Vagina (tissue), 2 donors: ENCODE results near the gene CTNND2. TPM values are rescaled to one million over a fixed set of nuclear protein-coding genes. Genes with fewer than 3 reads are reported as not detected.

Experiments used
- DNase-seq, 2 donors: peaks; one replicate each; pipeline ENCODE4 v3.0.0-alpha.2; 2017; ENCODE audit errors: extremely low spot score in 2 of 2
- H3K27ac ChIP-seq: fragments of 200-600 bp; sonication (generic); one replicate; pipeline ENCODE4 v1.5.1; 2019
- H3K27me3 ChIP-seq: fragments of 200-600 bp; sonication (generic); one replicate; pipeline ENCODE4 v1.5.1; 2019
- H3K36me3 ChIP-seq, 2 donors: fragments of 200-600 bp; sonication (generic); one replicate each; pipeline ENCODE4 v1.5.1; 2017 to 2019
- H3K4me1 ChIP-seq: fragments of 200-600 bp; sonication (generic); one replicate; pipeline ENCODE4 v1.5.1; 2019
- H3K4me3 ChIP-seq, 2 donors: fragments of 200-600 bp; sonication (generic); 1 replicate in 1 of 2; 2 replicates in 1 of 2; pipeline ENCODE4 v1.5.1; 2016 to 2019
- H3K9me3 ChIP-seq: fragments of 200-600 bp; sonication (generic); one replicate; pipeline ENCODE4 v1.5.1; 2019
- POLR2A ChIP-seq, 2 donors: fragments of 450-650 bp; IDR thresholded peaks; one replicate each; pipeline ENCODE4 v1.6.1; 2017; ENCODE audit warnings: antibody characterized with exemption in 2 of 2, mild to moderate bottlenecking in 2 of 2, moderate library complexity in 2 of 2
- POLR2AphosphoS5 ChIP-seq, 2 donors: sonication (generic); formaldehyde crosslinking; IDR thresholded peaks; one replicate each; pipeline ENCODE4 v1.9.0; 2017; ENCODE audit warnings: antibody characterized with exemption in 2 of 2, mild to moderate bottlenecking in 2 of 2, low read depth in 1 of 2; ENCODE audit not compliant: insufficient read depth in 1 of 2
- intact Hi-C: fragments of 100-400 bp; cut with DNase I; formaldehyde crosslinking; loops from one replicate; pipeline ENCODE4 v1.15.1; 2023
- total RNA-seq: library from RNA; depleted of rRNA; stranded (reverse); fragments of >200 nt; gene quantifications from one replicate; pipeline ENCODE4 v1.2.3, GENCODE V29; 2016
- TF ChIP-seq, protein P1 (sequence below), 3 experiments: fragments of 450-650 bp in 2 of 3; fragments of 200-600 bp in 1 of 3; sonication (generic) in 1 of 3; IDR thresholded peaks; one replicate each; pipeline ENCODE4 v1.5.1; 2017 to 2019; ENCODE audit warnings: antibody characterized with exemption in 3 of 3, mild to moderate bottlenecking in 2 of 3, moderate library complexity in 2 of 3

Gene CTNND2
- total RNA-seq, 1 donor from 2014 or later: 1.7 TPM

DNA sequence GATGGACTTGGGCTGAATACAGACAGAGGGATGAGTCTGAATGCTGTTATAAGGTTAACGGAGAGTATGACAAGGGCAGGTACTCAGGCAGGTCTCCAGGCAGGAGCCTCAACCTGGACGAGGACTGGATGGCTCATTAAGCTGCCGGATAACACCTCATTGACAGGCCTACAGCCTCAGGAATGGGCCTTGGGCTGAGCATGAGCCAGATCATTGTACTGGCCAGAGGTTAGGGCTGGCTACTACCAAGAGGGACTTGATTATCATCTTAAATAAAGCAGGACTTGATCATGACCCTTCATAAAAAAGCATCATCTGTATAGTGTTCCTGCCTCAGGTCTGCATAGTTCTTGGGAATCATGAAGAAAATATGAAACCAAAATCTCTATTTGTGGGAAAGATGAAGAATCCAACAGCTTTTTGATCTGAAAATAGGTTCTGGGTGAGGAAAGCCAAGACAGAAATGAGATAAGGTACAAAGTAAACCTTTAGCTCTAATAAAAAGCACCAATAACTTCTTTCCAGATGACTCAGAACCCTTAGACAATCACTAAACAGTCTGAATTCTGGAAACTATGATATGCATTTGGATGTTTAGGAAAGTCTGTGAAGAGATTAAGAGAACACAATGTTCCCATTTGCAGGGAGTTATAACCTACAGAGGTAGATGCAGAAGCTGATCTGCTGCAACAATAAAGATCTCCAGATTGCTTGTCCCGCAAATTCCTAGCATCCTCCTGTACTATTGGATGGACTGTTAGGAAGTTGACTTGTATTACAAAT is 343.1 kb downstream of the CTNND2 start:
- intact Hi-C loops: no loop called here
- Histone ChIP-seq H3K36me3 (no peaks in the 10 kb centered on the region), H3K27ac (no peak overlapping the region), H3K4me3 (no peak overlapping the region), H3K27me3 (no peaks in the 10 kb centered on the region), H3K4me1 (no peaks in the 10 kb centered on the region), H3K9me3 (no peaks in the 10 kb centered on the region)
- no peak for DNase-seq
- TF ChIP-seq, protein P1, sequence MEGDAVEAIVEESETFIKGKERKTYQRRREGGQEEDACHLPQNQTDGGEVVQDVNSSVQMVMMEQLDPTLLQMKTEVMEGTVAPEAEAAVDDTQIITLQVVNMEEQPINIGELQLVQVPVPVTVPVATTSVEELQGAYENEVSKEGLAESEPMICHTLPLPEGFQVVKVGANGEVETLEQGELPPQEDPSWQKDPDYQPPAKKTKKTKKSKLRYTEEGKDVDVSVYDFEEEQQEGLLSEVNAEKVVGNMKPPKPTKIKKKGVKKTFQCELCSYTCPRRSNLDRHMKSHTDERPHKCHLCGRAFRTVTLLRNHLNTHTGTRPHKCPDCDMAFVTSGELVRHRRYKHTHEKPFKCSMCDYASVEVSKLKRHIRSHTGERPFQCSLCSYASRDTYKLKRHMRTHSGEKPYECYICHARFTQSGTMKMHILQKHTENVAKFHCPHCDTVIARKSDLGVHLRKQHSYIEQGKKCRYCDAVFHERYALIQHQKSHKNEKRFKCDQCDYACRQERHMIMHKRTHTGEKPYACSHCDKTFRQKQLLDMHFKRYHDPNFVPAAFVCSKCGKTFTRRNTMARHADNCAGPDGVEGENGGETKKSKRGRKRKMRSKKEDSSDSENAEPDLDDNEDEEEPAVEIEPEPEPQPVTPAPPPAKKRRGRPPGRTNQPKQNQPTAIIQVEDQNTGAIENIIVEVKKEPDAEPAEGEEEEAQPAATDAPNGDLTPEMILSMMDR (IDR thresholded peaks at IDR 0.05): no peak
- no peak for TF ChIP-seq POLR2A (IDR thresholded peaks at IDR 0.05)
- TF ChIP-seq POLR2AphosphoS5 (IDR thresholded peaks at IDR 0.05; ENCODE audit: insufficient read depth in 1 of 2, low read depth in 1 of 2): no peak

DNA sequence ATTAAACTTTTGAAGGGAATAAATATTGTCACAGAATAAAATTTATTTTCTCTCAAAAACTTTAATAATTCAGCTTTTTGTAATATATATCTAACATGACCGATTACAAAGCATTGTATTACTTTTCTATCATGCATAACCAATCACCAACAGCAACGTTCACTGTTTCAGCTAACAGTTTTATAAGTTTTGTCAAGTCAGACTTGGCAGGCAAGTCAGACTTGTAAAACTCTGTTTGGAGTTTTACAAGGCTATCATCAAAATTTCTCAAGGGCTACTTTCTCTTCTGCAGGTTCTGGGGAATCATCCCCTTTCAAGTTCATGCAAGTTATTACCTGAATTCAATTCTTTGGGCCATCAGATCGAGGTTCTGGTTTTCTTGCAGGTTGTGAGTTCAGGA is 347.2 kb downstream of the CTNND2 start:
- DNase-seq: no peak
- Histone ChIP-seq H3K27me3 (no peaks in the 10 kb centered on the region), H3K9me3 (no peaks in the 10 kb centered on the region), H3K4me3 (no peak overlapping the region), H3K27ac (no peak overlapping the region), H3K4me1 (no peaks in the 10 kb centered on the region), H3K36me3 (no peaks in the 10 kb centered on the region)
- no peak for TF ChIP-seq POLR2AphosphoS5 (IDR thresholded peaks at IDR 0.05; ENCODE audit: insufficient read depth in 1 of 2, low read depth in 1 of 2)
- TF ChIP-seq, protein P1 (IDR thresholded peaks at IDR 0.05): no peak
- TF ChIP-seq POLR2A (IDR thresholded peaks at IDR 0.05): no peak
- intact Hi-C loops: no loop called here

DNA sequence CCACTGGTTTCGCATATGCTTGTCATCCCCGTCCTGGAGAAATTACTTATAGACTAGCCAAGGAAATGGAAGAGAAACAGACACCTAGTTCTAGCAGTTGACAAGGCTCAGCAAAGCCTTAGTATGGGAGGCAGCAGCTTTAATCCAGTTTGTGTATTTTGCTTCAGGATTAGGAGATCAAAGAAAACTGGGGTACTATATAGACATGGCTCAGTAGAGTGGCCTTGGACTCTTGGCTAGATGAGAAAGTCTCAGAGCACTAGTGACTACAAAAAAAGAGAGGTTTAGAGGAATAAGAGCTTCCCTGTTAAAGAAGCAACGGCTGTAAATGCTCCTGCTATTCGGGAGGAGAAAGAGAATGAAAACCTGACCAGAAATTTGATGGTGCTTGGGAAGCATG is 349.1 kb downstream of the CTNND2 start:
- H3K36me3 ChIP-seq: no peaks in the 10 kb centered on the region
- TF ChIP-seq, protein P1 (IDR thresholded peaks at IDR 0.05): no peak
- TF ChIP-seq POLR2A (IDR thresholded peaks at IDR 0.05) (no peak), POLR2AphosphoS5 (IDR thresholded peaks at IDR 0.05; ENCODE audit: insufficient read depth in 1 of 2, low read depth in 1 of 2) (no peak)
- H3K27me3 ChIP-seq: no peaks in the 10 kb centered on the region
- no peak for DNase-seq
- intact Hi-C loops: no loop called here
- no peaks in the 10 kb centered on the region for H3K9me3 ChIP-seq
- H3K27ac ChIP-seq: no peak overlapping the region
- H3K4me1 ChIP-seq: no peaks in the 10 kb centered on the region
- H3K4me3 ChIP-seq: no peak overlapping the region

DNA sequence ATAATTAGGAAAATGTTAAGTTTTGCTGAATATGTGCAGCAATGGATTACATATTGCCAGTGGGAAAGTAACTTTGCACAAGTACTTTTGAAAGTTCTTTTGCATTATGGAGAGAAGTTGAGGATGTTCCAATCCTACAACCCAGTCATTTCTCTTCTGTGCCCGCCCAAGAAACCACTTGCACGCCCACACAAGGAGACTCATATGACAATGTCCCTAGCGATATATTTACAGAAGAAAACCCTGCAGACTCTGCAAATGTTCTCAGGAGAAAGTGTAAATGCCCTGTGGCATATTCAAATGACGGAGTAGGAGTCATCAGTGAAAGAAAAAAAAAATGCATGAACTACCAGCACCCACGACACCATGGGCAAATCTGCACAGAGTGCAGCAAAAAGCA is 356.5 kb downstream of the CTNND2 start:
- DNase-seq: no peak
- Histone ChIP-seq H3K9me3 (no peaks in the 10 kb centered on the region), H3K4me3 (no peak overlapping the region), H3K27ac (no peak overlapping the region), H3K27me3 (no peaks in the 10 kb centered on the region), H3K36me3 (no peaks in the 10 kb centered on the region), H3K4me1 (no peaks in the 10 kb centered on the region)
- TF ChIP-seq POLR2AphosphoS5 (IDR thresholded peaks at IDR 0.05; ENCODE audit: insufficient read depth in 1 of 2, low read depth in 1 of 2) (no peak), POLR2A (IDR thresholded peaks at IDR 0.05) (no peak)
- TF ChIP-seq, protein P1 (IDR thresholded peaks at IDR 0.05): no peak
- intact Hi-C loops: no loop called here

DNA sequence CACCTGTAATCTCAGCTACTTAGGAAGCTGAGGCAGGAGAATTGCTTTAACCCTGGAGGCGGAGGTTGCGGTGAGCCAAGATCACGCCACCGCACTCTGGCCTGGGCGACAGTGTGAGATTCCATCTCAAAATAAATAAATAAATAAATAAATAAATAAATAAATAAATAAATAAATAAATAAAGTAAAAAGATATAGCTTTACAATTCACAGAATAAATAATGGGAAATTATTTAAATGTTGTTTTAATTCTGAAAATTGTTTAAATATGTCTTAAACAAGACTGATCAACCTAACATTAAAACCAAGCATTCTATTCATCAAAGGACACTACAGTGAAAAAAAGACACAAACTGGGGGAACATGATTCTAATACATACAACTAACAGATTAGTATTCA is 357.1 kb downstream of the CTNND2 start:
- Histone ChIP-seq H3K27ac (no peak overlapping the region), H3K27me3 (no peaks in the 10 kb centered on the region), H3K4me1 (no peaks in the 10 kb centered on the region), H3K4me3 (no peak overlapping the region), H3K36me3 (no peaks in the 10 kb centered on the region), H3K9me3 (no peaks in the 10 kb centered on the region)
- DNase-seq: no peak
- intact Hi-C loops: no loop called here
- no peak for TF ChIP-seq POLR2A (IDR thresholded peaks at IDR 0.05)
- TF ChIP-seq, protein P1 (IDR thresholded peaks at IDR 0.05): no peak
- no peak for TF ChIP-seq POLR2AphosphoS5 (IDR thresholded peaks at IDR 0.05; ENCODE audit: insufficient read depth in 1 of 2, low read depth in 1 of 2)
